Heart left ventricle (tissue), 13 donors: Measurements from ENCODE around the gene MAPK8.

ENCODE experiments used
- POLR2A ChIP-seq, 2 donors: fragments of 450-650 bp; IDR thresholded peaks; one replicate each; pipeline ENCODE4 v1.6.1; 2017; ENCODE audit warnings: antibody characterized with exemption in 2 of 2, mild to moderate bottlenecking in 2 of 2, moderate library complexity in 2 of 2
- TF ChIP-seq, protein P1 (sequence below), 12 donors: fragments of 200-600 bp; sonication (generic) in 4 of 12; IDR thresholded peaks; one replicate each; pipeline versions ENCODE4 v1.5.0 to v1.8.0; 2018 to 2022; ENCODE audit warnings: antibody characterized with exemption in 12 of 12, mild to moderate bottlenecking in 5 of 12
- donor health status: ischemic (EF 13 %, LVEDD 7.1; RV severe dilation, severe dysfunction).
- donor health status: DM: no; HTN: yes; CAD: no.
- donor health status: DM: no; HTN: no; CAD: no.
- donor health status: ischemic (EF 25% LVEDD 6.9; RV normal size, moderate dysfunction).
- donor health status: ischemic (EF 25% LVEDD 5.7; RV mildly dilated, moderate dysfunction).
- donor health status: ischemic (EF 35%, LVEDD 5.7; RV mildly dilated, moderate dysfunction).
- donor health status: nonischemic (EF 11% LVEDD 7.7; RV severe dilation, severe dysfunction).
- donor health status: DM: yes; HTN: yes; CAD: no.
- donor health status: PGD.
- donor health status: ischemic (EF 29% LVEDD 5.4; RV normal size, mild dysfunction).
- donor health status: nonischemic (EF 23%, LVEDD 6.1; RV moderate dilation, normal function).

DNA sequence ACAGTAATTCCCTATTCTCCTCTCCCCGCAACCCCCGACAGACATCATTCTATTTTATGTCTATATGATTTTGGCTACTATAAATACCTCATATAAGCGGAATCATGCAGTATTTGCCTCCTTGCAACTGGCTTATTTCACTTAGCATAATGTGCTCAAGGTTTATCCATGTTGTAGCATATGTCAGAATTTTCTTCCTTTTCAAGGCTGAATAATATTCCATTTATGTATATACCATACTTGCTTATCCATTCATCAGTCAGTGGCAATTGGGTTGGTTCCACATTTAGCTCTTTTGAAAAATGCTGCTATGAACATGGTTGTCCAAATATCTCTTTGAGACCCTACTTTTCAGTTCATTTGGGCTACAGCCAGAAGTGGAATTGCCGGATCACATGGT, 106.5 kb downstream of the MAPK8 start:
- TF ChIP-seq, protein P1, sequence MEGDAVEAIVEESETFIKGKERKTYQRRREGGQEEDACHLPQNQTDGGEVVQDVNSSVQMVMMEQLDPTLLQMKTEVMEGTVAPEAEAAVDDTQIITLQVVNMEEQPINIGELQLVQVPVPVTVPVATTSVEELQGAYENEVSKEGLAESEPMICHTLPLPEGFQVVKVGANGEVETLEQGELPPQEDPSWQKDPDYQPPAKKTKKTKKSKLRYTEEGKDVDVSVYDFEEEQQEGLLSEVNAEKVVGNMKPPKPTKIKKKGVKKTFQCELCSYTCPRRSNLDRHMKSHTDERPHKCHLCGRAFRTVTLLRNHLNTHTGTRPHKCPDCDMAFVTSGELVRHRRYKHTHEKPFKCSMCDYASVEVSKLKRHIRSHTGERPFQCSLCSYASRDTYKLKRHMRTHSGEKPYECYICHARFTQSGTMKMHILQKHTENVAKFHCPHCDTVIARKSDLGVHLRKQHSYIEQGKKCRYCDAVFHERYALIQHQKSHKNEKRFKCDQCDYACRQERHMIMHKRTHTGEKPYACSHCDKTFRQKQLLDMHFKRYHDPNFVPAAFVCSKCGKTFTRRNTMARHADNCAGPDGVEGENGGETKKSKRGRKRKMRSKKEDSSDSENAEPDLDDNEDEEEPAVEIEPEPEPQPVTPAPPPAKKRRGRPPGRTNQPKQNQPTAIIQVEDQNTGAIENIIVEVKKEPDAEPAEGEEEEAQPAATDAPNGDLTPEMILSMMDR (IDR thresholded peaks at IDR 0.05), result no peak
- no peak for TF ChIP-seq POLR2A (IDR thresholded peaks at IDR 0.05)
